RWPE1 (cell line): ENCODE data around the gene ATF6B.

Experiments
- CTCF ChIA-PET: fragments of 350-600 bp; sonication (Branson Sonifier 250); formaldehyde crosslinking; extraction: SDS; loops from one replicate; lab custom pipeline; 2021; lab: Yijun Ruan, JAX
- POLR2A ChIA-PET: fragments of 400-600 bp; formaldehyde crosslinking; extraction: SDS; loops from one replicate; lab custom pipeline; 2020; ENCODE audit warnings: antibody characterized with exemption; ENCODE audit not compliant: low non-redundant PET; lab: Yijun Ruan, JAX
- DNase-seq: peaks from one replicate; pipeline ENCODE4 v3.0.0; 2012; ENCODE audit warnings: low spot score
- H3K27ac ChIP-seq: fragments of 450-650 bp; 2 replicates; pipeline ENCODE4 v1.5.1; 2017
- CTCF ChIP-seq: fragments of 450-650 bp; conservative IDR thresholded peaks from 2 replicates; pipeline ENCODE4 v1.5.1; 2017; ENCODE audit warnings: low read depth, mild to moderate bottlenecking

Gene ATF6B

GRCh38 chr6:32156891-32157290 lies 28.8 kb upstream of the ATF6B start:
- no peak for TF ChIP-seq CTCF
- DNase-seq, result no peak
- H3K27ac ChIP-seq, result no peak overlapping the region
- ChIA-PET CTCF (no interaction called here), POLR2A (no interaction called here)

GRCh38 chr6:32154514-32155161 lies 26.6 kb upstream of the ATF6B start:
- ChIA-PET POLR2A (interaction anchor here (1.0 kb wide), 1 partner anchor 36 kb away, joined by 3 read pairs; no protein-coding TSS in a partner anchor), CTCF (interaction anchor here (0.5 to 1.3 kb wide), 9 partner anchors 14 to 1513 kb away, joined by 3 to 22 read pairs (median 3); no protein-coding TSS in a partner anchor)
- peak overlapping the region; percentile 97 for H3K27ac ChIP-seq
- DNase-seq, result peak; percentile 67
- peak; percentile 70 for TF ChIP-seq CTCF

- ChIA-PET POLR2A (interaction anchor here (1.0 kb wide), 1 partner anchor 35 kb away, joined by 3 read pairs; no protein-coding TSS in a partner anchor), CTCF (interaction anchor here (0.6 to 1.7 kb wide), 6 partner anchors 20 to 180 kb away, joined by 3 to 22 read pairs (median 4); no protein-coding TSS in a partner anchor)
- peak; percentile 91 for DNase-seq
- peak within 1 kb of the TSS; percentile 97 for H3K27ac ChIP-seq
- no peak for TF ChIP-seq CTCF
Observed at GRCh38 chr6:32153564-32154513, 25.8 kb upstream of the ATF6B start, which contains the start of gene PPT2. Gene PPT2, plus strand, starts transcription at chr6:32154141. Its CDS starts 454 bp downstream, at chr6:32154595.

- H3K27ac ChIP-seq, result peak overlapping the region; percentile 97
- POLR2A ChIA-PET, result no interaction called here
- CTCF ChIA-PET, result interaction anchor here (0.6 to 1.7 kb wide), 2 partner anchors 34 to 179 kb away, joined by 4 to 5 read pairs; no protein-coding TSS in a partner anchor
- peak; percentile 44 for DNase-seq
- TF ChIP-seq CTCF, result no peak
Observed at GRCh38 chr6:32152769-32153563, 24.9 kb upstream of the ATF6B start.

- no peak for DNase-seq
- CTCF ChIA-PET, result interaction anchor here (1.7 kb wide), 1 partner anchor 33 kb away, joined by 4 read pairs; no protein-coding TSS in a partner anchor
- H3K27ac ChIP-seq, result peak within 1 kb of the TSS; percentile 97
- TF ChIP-seq CTCF, result no peak
- POLR2A ChIA-PET, result no interaction called here
Observed at GRCh38 chr6:32151863-32152768, 24.1 kb upstream of the ATF6B start, which contains the start of gene PRRT1. Gene PRRT1, minus strand, starts transcription at chr6:32151939. Its CDS starts 112 bp downstream, at chr6:32151827.
